Erythroblast (primary cell): ENCODE results near the gene STRIP2.

Experiments
- GATA1 ChIP-seq: IDR thresholded peaks from 2 replicates; pipeline ENCODE4 v1.6.1; 2011; ENCODE audit warnings: low read depth, mild to moderate bottlenecking, control low read depth, low read length, moderate library complexity
- POLR2A ChIP-seq: IDR thresholded peaks from 2 replicates; pipeline ENCODE4 v1.6.1; 2011; ENCODE audit warnings: mild to moderate bottlenecking, low read length

- TF ChIP-seq GATA1 (no peak), POLR2A (no peak)
Observed at GRCh38 chr7:129454249-129454551, 20.0 kb downstream of the STRIP2 start.
